Prostate gland (tissue), 2 donors: ENCODE data around the gene CCDC86. TPM values are rescaled to one million over a fixed set of nuclear protein-coding genes. Genes with fewer than 3 reads are reported as not detected.

ENCODE experiments used
- DNase-seq: peaks from one replicate; pipeline ENCODE4 v3.0.0-alpha.2; 2019; ENCODE audit warnings: low spot score
- H3K27ac ChIP-seq, 2 donors: fragments of 200-600 bp; sonication (generic); 2 replicates each; pipeline ENCODE4 v1.5.1; 2017 to 2019
- H3K27me3 ChIP-seq: fragments of 200-600 bp; sonication (generic); replicated peaks from 2 replicates; pipeline ENCODE4 v1.5.1; 2019; ENCODE audit not compliant: insufficient read depth
- H3K36me3 ChIP-seq, 2 donors: fragments of 200-600 bp; sonication (generic); 1 replicate in 1 of 2; 2 replicates in 1 of 2; pipeline versions ENCODE4 v1.5.1 to v1.8.1; 2017 to 2019
- H3K4me1 ChIP-seq: fragments of 200-600 bp; sonication (generic); replicated peaks from 2 replicates; pipeline ENCODE4 v1.5.1; 2019
- H3K4me3 ChIP-seq, 2 donors: fragments of 200-600 bp; sonication (generic); 2 replicates each; pipeline ENCODE4 v1.5.1; 2017 to 2019
- H3K9me3 ChIP-seq: fragments of 200-600 bp; sonication (generic); 2 replicates; pipeline ENCODE4 v1.5.1; 2017
- POLR2A ChIP-seq: fragments of 450-650 bp; IDR thresholded peaks from one replicate; pipeline ENCODE4 v1.6.1; 2016; ENCODE audit warnings: antibody characterized with exemption, mild to moderate bottlenecking
- POLR2AphosphoS5 ChIP-seq: sonication (generic); formaldehyde crosslinking; IDR thresholded peaks from one replicate; pipeline ENCODE4 v1.6.1; 2017; ENCODE audit warnings: antibody characterized with exemption
- WGBS: methylation state at CpG from one replicate; pipeline ENCODE4 v1.1.5; 2018; 5-methylcytosine and 5-hydroxymethylcytosine counted together
- intact Hi-C: fragments of 100-400 bp; cut with DNase I; formaldehyde crosslinking; loops from one replicate; pipeline ENCODE4 v1.14.2; 2022
- total RNA-seq, 2 donors: library from RNA; depleted of rRNA; stranded (reverse); fragments of >200 nt; gene quantifications; one replicate each; pipeline ENCODE4 v1.1.0, GENCODE V29; 2016
- TF ChIP-seq, protein P1 (sequence below), 4 experiments: fragments of 200-600 bp in 2 of 4; fragments of 450-650 bp in 2 of 4; sonication (generic) in 2 of 4; IDR thresholded peaks; 1 replicate in 3 of 4; 2 replicates in 1 of 4; pipeline ENCODE4 v1.5.1; 2016 to 2019; ENCODE audit warnings: antibody characterized with exemption in 4 of 4, mild to moderate bottlenecking in 2 of 4, moderate library complexity in 2 of 4

CCDC86 gene
- total RNA-seq, 2 donors from 2014 or later, result 48.7 to 56.7 TPM

DNA sequence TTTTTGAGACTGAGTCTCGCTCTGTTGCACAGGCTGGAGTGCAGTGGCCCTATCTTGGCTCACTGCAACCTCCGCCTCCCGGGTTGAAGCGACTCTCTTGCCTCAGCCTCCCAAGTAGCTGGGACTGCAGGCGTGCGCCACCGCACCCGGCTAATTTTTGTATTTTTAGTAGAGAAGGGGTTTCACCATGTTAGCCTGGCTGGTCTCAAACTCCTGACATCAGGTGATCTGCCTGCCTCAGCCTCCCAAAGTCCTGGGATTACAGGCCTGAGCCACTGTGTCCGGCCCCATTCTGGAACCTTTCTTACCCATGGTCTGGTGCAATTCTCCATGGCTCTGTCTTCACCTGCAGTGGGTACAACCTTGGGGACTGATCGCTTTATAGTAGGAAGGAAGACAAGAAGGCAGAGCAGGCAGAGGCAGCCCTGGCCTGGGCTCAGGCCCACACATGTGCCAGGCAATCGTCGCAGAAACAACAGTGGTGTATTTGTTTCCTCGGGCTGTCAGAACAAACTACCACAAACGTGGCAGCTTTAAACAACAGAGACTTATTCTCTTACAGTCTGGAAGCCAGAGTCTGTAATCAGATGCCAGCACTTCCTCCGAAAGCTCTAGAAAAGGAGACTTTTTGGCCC is 17.8 kb downstream of the CCDC86 start:
- no peak for TF ChIP-seq POLR2A
- Histone ChIP-seq H3K9me3 (no peaks in the 10 kb centered on the region), H3K36me3 (no peaks in the 10 kb centered on the region), H3K4me1 (no peaks in the 10 kb centered on the region), H3K4me3 (no peak overlapping the region), H3K27ac (no peak overlapping the region), H3K27me3 (no peaks in the 10 kb centered on the region)
- DNase-seq, result no peak
- 72% methylated on average over 15 of the region's 15 CpGs for WGBS
- intact Hi-C loops, result no loop called here

DNA sequence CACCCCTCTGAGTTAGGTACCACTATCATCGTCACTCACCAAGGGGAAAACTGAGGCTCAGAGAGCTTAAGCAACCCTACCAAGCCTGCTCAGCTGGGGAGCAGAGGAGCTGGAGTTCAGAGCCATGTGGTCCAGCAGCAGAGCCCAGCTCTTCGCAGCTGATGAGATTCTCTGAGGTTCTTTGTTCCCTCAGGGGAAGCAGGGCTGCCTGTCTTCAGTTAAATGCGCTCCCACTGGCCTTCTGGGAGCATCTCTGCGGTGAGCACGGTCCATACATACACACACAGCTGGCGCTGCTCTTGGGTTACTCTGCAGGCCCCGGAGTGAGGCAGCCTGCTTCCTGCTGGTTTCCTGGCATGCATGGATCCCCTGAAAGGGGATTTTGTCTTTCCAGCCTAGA is 19.0 kb downstream of the CCDC86 start:
- Histone ChIP-seq H3K9me3 (no peaks in the 10 kb centered on the region), H3K27me3 (no peaks in the 10 kb centered on the region), H3K4me3 (no peak overlapping the region), H3K4me1 (no peaks in the 10 kb centered on the region), H3K27ac (no peak overlapping the region), H3K36me3 (no peaks in the 10 kb centered on the region)
- intact Hi-C loops, result no loop called here
- TF ChIP-seq, protein P1, sequence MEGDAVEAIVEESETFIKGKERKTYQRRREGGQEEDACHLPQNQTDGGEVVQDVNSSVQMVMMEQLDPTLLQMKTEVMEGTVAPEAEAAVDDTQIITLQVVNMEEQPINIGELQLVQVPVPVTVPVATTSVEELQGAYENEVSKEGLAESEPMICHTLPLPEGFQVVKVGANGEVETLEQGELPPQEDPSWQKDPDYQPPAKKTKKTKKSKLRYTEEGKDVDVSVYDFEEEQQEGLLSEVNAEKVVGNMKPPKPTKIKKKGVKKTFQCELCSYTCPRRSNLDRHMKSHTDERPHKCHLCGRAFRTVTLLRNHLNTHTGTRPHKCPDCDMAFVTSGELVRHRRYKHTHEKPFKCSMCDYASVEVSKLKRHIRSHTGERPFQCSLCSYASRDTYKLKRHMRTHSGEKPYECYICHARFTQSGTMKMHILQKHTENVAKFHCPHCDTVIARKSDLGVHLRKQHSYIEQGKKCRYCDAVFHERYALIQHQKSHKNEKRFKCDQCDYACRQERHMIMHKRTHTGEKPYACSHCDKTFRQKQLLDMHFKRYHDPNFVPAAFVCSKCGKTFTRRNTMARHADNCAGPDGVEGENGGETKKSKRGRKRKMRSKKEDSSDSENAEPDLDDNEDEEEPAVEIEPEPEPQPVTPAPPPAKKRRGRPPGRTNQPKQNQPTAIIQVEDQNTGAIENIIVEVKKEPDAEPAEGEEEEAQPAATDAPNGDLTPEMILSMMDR (IDR thresholded peaks at IDR 0.05), result no peak
- TF ChIP-seq POLR2A (no peak), POLR2AphosphoS5 (no peak)
- WGBS, result 72% methylated on average over 7 of the region's 7 CpGs
- no peak for DNase-seq

DNA sequence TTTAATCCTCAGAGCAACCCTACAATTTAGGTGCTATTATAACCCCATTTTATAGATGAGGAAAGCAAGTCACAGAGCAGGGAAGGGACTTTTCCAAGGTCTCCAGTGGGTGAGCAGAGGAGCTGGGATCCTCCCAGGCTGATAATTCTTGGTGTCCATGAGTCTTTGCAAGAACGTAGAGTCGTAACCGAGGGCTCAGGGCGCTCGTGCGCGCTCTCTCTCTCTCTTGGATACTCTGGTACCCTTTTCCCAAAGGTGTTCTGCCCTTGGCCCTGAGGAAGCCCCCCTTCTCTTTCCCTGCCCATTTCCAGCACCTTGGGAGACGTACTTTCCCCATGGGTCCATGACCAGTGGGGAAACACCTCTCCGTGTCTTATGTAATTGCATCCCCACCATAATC is 20.3 kb downstream of the CCDC86 start:
- H3K36me3 ChIP-seq, result no peaks in the 10 kb centered on the region
- no peak overlapping the region for H3K4me3 ChIP-seq
- no peak for DNase-seq
- TF ChIP-seq, protein P1 (IDR thresholded peaks at IDR 0.05), result no peak
- TF ChIP-seq POLR2AphosphoS5, result no peak
- no peak for TF ChIP-seq POLR2A
- no peak overlapping the region for H3K27ac ChIP-seq
- no peaks in the 10 kb centered on the region for H3K9me3 ChIP-seq
- H3K27me3 ChIP-seq, result no peaks in the 10 kb centered on the region
- intact Hi-C loops, result no loop called here
- H3K4me1 ChIP-seq, result peaks cover 5% of the 10 kb centered on the region
- WGBS, result 94% methylated on average over 9 of the region's 9 CpGs

DNA sequence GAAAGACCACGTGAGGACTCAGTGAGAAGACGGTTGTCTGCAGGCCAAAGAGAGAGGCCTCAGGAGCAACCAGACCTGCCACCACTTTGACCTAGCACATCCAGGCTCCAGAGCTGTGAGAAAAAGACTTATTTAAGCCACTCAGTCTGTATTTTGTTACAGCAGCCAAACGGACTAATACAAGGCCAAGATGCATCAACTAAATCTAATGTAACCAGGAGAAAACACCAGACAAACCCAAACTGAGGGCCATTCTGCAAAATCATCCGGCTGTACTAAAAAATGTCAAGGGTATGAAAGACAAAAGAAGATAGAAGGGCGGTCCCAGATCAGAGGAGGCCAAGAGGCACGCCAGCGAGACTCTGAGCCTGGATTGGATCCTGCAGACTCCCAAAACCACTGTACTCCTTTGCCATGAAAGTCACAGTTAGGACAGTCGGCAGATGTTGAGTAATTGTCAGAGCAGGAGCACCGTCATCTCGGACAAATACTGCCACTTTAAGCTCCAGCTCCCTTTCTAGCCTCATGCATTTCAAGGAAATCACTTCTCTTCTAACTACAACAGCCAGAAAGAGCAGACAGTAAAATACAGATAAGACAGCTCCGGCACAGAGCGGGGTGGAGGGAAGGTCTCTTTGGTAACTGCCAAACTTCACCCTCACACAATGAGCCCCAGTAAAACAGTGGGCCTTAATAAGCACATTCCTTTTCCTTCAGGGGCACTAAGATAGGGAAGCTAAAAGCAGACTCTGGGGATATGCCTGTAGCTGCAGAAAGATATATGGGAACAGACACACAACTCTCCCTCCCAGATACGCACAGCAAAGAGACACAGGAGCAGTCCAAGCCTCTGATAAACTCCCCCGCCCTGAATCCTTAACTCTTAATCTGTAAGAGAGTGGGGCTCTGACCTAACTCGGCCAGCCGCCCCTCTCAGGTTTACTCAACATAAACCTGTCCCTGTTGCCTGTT is 21.9 kb downstream of the CCDC86 start:
- Histone ChIP-seq H3K4me1 (peaks cover 11% of the 10 kb centered on the region), H3K27me3 (no peaks in the 10 kb centered on the region), H3K9me3 (no peaks in the 10 kb centered on the region), H3K4me3 (no peak overlapping the region), H3K27ac (no peak overlapping the region), H3K36me3 (no peaks in the 10 kb centered on the region)
- intact Hi-C loops, result no loop called here
- TF ChIP-seq, protein P1 (IDR thresholded peaks at IDR 0.05), result no peak
- TF ChIP-seq POLR2A (no peak), POLR2AphosphoS5 (no peak)
- no peak for DNase-seq
- WGBS, result 60% methylated on average over 16 of the region's 16 CpGs

DNA sequence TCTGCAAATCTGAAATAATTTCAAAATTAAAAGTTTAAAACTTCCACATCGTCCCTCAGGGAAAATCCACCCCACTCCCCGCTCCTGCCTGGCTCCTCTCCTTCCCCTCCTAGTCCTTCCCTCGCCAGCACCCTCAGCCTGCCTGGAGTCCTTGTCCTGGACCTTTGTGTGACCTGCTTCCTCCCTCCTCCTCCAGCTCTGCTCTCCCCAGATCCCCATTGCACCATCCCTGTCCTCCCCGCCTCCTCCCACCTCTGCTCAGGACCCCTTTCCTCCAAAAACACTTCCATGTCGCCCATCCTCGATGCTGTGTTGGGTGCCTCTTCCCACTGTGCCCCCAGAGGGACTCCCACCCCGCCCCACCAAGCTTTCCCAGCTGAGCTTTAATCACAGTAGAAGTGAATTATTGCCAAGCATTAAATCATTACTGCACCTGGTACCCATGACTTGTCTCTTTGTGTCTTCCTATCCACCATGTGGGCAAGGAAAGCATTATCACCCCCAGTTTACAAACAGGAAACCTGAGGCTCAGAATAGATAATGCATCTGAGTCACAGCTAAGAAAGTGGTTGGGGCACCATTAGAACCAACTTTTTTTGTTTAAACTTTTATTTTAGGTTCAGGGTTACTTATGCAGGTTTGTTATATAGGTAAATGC is 23.1 kb downstream of the CCDC86 start:
- intact Hi-C loops, result no loop called here
- H3K4me1 ChIP-seq, result peaks cover 11% of the 10 kb centered on the region
- H3K9me3 ChIP-seq, result no peaks in the 10 kb centered on the region

More for the DNA sequence above, 23.1 kb downstream of the CCDC86 start:
- H3K4me3 ChIP-seq, result no peak overlapping the region
- no peak for TF ChIP-seq POLR2AphosphoS5
- no peak for TF ChIP-seq POLR2A
- TF ChIP-seq, protein P1 (IDR thresholded peaks at IDR 0.05), result no peak
- H3K27me3 ChIP-seq, result no peaks in the 10 kb centered on the region
- no peak for DNase-seq
- H3K36me3 ChIP-seq, result no peaks in the 10 kb centered on the region
- no peak overlapping the region for H3K27ac ChIP-seq
- 86% methylated on average over 7 of the region's 7 CpGs for WGBS
